AG09319 (cell line): Measurements from ENCODE around the gene FOXF1.

Experiments
- DNase-seq: peaks from one replicate; pipeline ENCODE4 v3.0.0-alpha.2; 2010; ENCODE audit warnings: low read depth; ENCODE audit errors: extremely low read depth
- CTCF ChIP-seq: IDR thresholded peaks from 2 replicates; pipeline ENCODE4 v1.5.1; 2011; ENCODE audit warnings: low read depth, mild to moderate bottlenecking, inconsistent platforms, low read length, moderate library complexity

Gene FOXF1

GRCh38 chr16:86467490-86467889 is 42.8 kb upstream of the FOXF1 start:
- TF ChIP-seq CTCF, result no peak

GRCh38 chr16:86470964-86471363 is 39.4 kb upstream of the FOXF1 start:
- no peak for TF ChIP-seq CTCF
- DNase-seq, result no peak

More at GRCh38 chr16:86467490-86467889, 42.8 kb upstream of the FOXF1 start:
- DNase-seq, result no peak

- TF ChIP-seq CTCF, result no peak
- DNase-seq, result no peak
Observed at GRCh38 chr16:86471896-86472295, 38.4 kb upstream of the FOXF1 start.

GRCh38 chr16:86472366-86472765 is 38.0 kb upstream of the FOXF1 start:
- no peak for TF ChIP-seq CTCF

GRCh38 chr16:86476956-86477534 is 33.3 kb upstream of the FOXF1 start:
- TF ChIP-seq CTCF, result peak; percentile 7; the same call in 1 of the 2 replicates
- no peak for DNase-seq

More at GRCh38 chr16:86472366-86472765, 38.0 kb upstream of the FOXF1 start:
- DNase-seq, result no peak

- no peak for DNase-seq
Observed at GRCh38 chr16:86477642-86478041, 32.7 kb upstream of the FOXF1 start.

GRCh38 chr16:86478779-86479178 is 31.5 kb upstream of the FOXF1 start:
- DNase-seq, result no peak
- no peak for TF ChIP-seq CTCF

More at GRCh38 chr16:86477642-86478041, 32.7 kb upstream of the FOXF1 start:
- TF ChIP-seq CTCF, result no peak
